ENCODE data around the gene HDAC4. TPM values are rescaled to one million over a fixed set of nuclear protein-coding genes. Genes with fewer than 3 reads are reported as not detected.

The HDAC4 gene
- total RNA-seq, 4 donors from 2014 or later: 21.6 to 72.7 (median 35.2) TPM

GRCh38 chr2:239184968-239185903 is 215.6 kb downstream of the HDAC4 start:
- H3K4me3 ChIP-seq: no peak overlapping the region
- no peak for TF ChIP-seq CTCF (IDR thresholded peaks at IDR 0.05)
- no peak for TF ChIP-seq POLR2A (IDR thresholded peaks at IDR 0.05)
- H3K27ac ChIP-seq: no peak overlapping the region
- H3K4me1 ChIP-seq: no peaks in the 10 kb centered on the region
- intact Hi-C loops (cut with DNase I): no loop called here
- WGBS, 2 donors: 100% methylated on average over 2 of the region's 14 CpGs; no CpG with 5 or more reads in 1 of the 2 donors
- DNase-seq: no peak
- H3K36me3 ChIP-seq: peaks cover 7 to 95% (median 14%) of the 10 kb centered on the region in 3 donors
- no peaks in the 10 kb centered on the region for H3K27me3 ChIP-seq
- peaks cover 0 to 6% (median 4%) of the 10 kb centered on the region in 3 donors for H3K9me3 ChIP-seq

GRCh38 chr2:239184179-239184578 is 216.6 kb downstream of the HDAC4 start:
- TF ChIP-seq CTCF (IDR thresholded peaks at IDR 0.05): no peak
- TF ChIP-seq POLR2A (IDR thresholded peaks at IDR 0.05): no peak
- Histone ChIP-seq H3K4me1 (no peaks in the 10 kb centered on the region), H3K27me3 (no peaks in the 10 kb centered on the region), H3K9me3 (peaks cover 0 to 6% (median 0%) of the 10 kb centered on the region in 3 donors), H3K27ac (no peak overlapping the region), H3K36me3 (peaks cover 0 to 95% (median 10%) of the 10 kb centered on the region in 3 donors), H3K4me3 (no peak overlapping the region)
- intact Hi-C loops (cut with DNase I): no loop called here
- WGBS, 2 donors: 85 to 95% methylated on average over 2 of the region's 2 CpGs
- no peak for DNase-seq

- no peaks in the 10 kb centered on the region for H3K9me3 ChIP-seq
- no peaks in the 10 kb centered on the region for H3K27me3 ChIP-seq
- DNase-seq: no peak
- 87 to 91% methylated on average over 16 to 21 of the region's 23 CpGs for WGBS, 2 donors
- no peak for TF ChIP-seq CTCF (IDR thresholded peaks at IDR 0.05)
- no peak for TF ChIP-seq POLR2A (IDR thresholded peaks at IDR 0.05)
- H3K4me1 ChIP-seq: no peaks in the 10 kb centered on the region
- no peak overlapping the region for H3K27ac ChIP-seq
- no peak overlapping the region for H3K4me3 ChIP-seq
- intact Hi-C loops (cut with DNase I): no loop called here
- peaks cover 0 to 95% (median 10%) of the 10 kb centered on the region in 3 donors for H3K36me3 ChIP-seq
Observed at GRCh38 chr2:239182981-239183791, 217.6 kb downstream of the HDAC4 start.

GRCh38 chr2:239181903-239182581 is 218.8 kb downstream of the HDAC4 start:
- intact Hi-C loops (cut with DNase I): no loop called here
- H3K4me1 ChIP-seq: no peaks in the 10 kb centered on the region
- H3K27me3 ChIP-seq: no peaks in the 10 kb centered on the region
- no peak overlapping the region for H3K4me3 ChIP-seq
- no peak overlapping the region for H3K27ac ChIP-seq
- 71 to 82% methylated on average over 8 to 12 of the region's 15 CpGs for WGBS, 2 donors
- no peak for DNase-seq
- H3K36me3 ChIP-seq: peaks cover 0 to 95% (median 10%) of the 10 kb centered on the region in 3 donors
- no peaks in the 10 kb centered on the region for H3K9me3 ChIP-seq
- TF ChIP-seq POLR2A (IDR thresholded peaks at IDR 0.05): no peak
- no peak for TF ChIP-seq CTCF (IDR thresholded peaks at IDR 0.05)
